CD4-positive, alpha-beta memory T cell (primary cell): Measurements from ENCODE around the gene PFDN6. TPM values are rescaled to one million over a fixed set of nuclear protein-coding genes. Genes with fewer than 3 reads are reported as not detected.

Source experiments
- CTCF ChIA-PET: fragments of 350-600 bp; sonication (Branson Sonifier 250); formaldehyde crosslinking; loops from one replicate; lab custom pipeline; 2021; ENCODE audit warnings: inconsistent platforms; ENCODE audit not compliant: partially characterized antibody; lab: Charles Lee
- POLR2A ChIA-PET: fragments of 350-600 bp; sonication (Branson Sonifier 250); formaldehyde crosslinking; loops from one replicate; lab custom pipeline; 2021; ENCODE audit not compliant: partially characterized antibody; lab: Charles Lee
- DNase-seq, 5 donors: peaks; one replicate each; pipeline versions ENCODE4 v3.0.0 to v3.0.0-alpha.2; 2020 to 2022; ENCODE audit warnings: mixed read lengths in 1 of 5
- H3K27ac ChIP-seq: one replicate; pipeline ENCODE4 v1.7.0; 2013; ENCODE audit warnings: low read depth, low read length
- H3K27me3 ChIP-seq: 2 replicates; pipeline ENCODE4 v1.7.0; 2013; ENCODE audit warnings: mild to moderate bottlenecking, low read length, moderate library complexity; ENCODE audit not compliant: insufficient read depth
- H3K36me3 ChIP-seq: 2 replicates; pipeline ENCODE4 v1.7.0; 2013; ENCODE audit warnings: mild to moderate bottlenecking, low read length, moderate library complexity; ENCODE audit not compliant: insufficient read depth
- H3K4me1 ChIP-seq: 2 replicates; pipeline ENCODE4 v1.7.0; 2013; ENCODE audit warnings: mild to moderate bottlenecking, low read length, moderate library complexity; ENCODE audit not compliant: insufficient read depth
- H3K4me3 ChIP-seq, 2 donors: one replicate each; pipeline ENCODE4 v1.7.0; 2013; ENCODE audit warnings: low read length in 2 of 2, mild to moderate bottlenecking in 1 of 2
- H3K9me3 ChIP-seq, 2 donors: one replicate each; pipeline ENCODE4 v1.7.0; 2013; ENCODE audit warnings: low read length in 2 of 2, control low read depth in 1 of 2; ENCODE audit not compliant: control insufficient read depth in 1 of 2
- H3K27ac Mint-ChIP-seq, 7 donors: one replicate each; pipeline ENCODE4 v1.8.0; 2020 to 2021; ENCODE audit warnings: mixed read lengths in 7 of 7, mild to moderate bottlenecking in 6 of 7, inconsistent platforms in 3 of 7, moderate library complexity in 3 of 7
- H3K27me3 Mint-ChIP-seq, 2 donors: one replicate each; pipeline ENCODE4 v1.8.0; 2020 to 2021; ENCODE audit warnings: mixed read lengths in 2 of 2
- H3K36me3 Mint-ChIP-seq, 2 donors: one replicate each; pipeline ENCODE4 v1.8.0; 2020 to 2021; ENCODE audit warnings: mixed read lengths in 2 of 2, inconsistent platforms in 1 of 2, mild to moderate bottlenecking in 1 of 2
- H3K4me1 Mint-ChIP-seq, 4 donors: one replicate each; pipeline ENCODE4 v1.8.0; 2020 to 2021; ENCODE audit warnings: mixed read lengths in 4 of 4, mild to moderate bottlenecking in 1 of 4
- H3K4me3 Mint-ChIP-seq, 8 donors: one replicate each; pipeline ENCODE4 v1.8.0; 2020 to 2021; ENCODE audit warnings: mixed read lengths in 8 of 8, mild to moderate bottlenecking in 7 of 8, moderate library complexity in 6 of 8, inconsistent platforms in 3 of 8
- H3K9me3 Mint-ChIP-seq, 8 donors: one replicate each; pipeline ENCODE4 v1.8.0; 2020 to 2021; ENCODE audit warnings: mixed read lengths in 8 of 8, mild to moderate bottlenecking in 5 of 8, inconsistent platforms in 3 of 8, moderate library complexity in 1 of 8
- intact Hi-C: fragments of 100-400 bp; cut with micrococcal nuclease; formaldehyde crosslinking; loops from one replicate; pipeline ENCODE4 v1.15.1; 2023
- polyA plus RNA-seq, 2 donors: library from polyadenylated mRNA; unstranded; fragments of 300-500 nt; fragmentation: Illumina TruSeq; gene quantifications; one replicate each; pipeline ENCODE4 v1.2.3, GENCODE V29; 2021
- total RNA-seq, 2 experiments: library from RNA; stranded (reverse); gene quantifications; one replicate each; pipeline ENCODE4 v1.2.3, GENCODE V29; 2021

Gene PFDN6
- total and polyA plus RNA-seq, 4 experiments from 2014 or later, result 33.1 to 45.5 (median 40.2) TPM

GRCh38 chr6:33248932-33249731 is 40.3 kb upstream of the PFDN6 start:
- H3K36me3 ChIP-seq, result no peaks in the 10 kb centered on the region
- peaks cover 0 to 3% of the 10 kb centered on the region in 2 donors for H3K27me3 Mint-ChIP-seq

GRCh38 chr6:33249732-33250630 is 39.4 kb upstream of the PFDN6 start:
- Mint-ChIP-seq H3K36me3 (peaks cover 15 to 22% of the 10 kb centered on the region in 2 donors), H3K9me3 (no peaks in the 10 kb centered on the region), H3K27me3 (peaks cover 0 to 3% of the 10 kb centered on the region in 2 donors), H3K27ac (peak overlapping the region; percentile 90 to 98 (median 97)), H3K4me3 (peak overlapping the region; percentile 84 to 95 (median 88)), H3K4me1 (peaks cover 19 to 47% (median 30%) of the 10 kb centered on the region in 4 donors)
- H3K27ac ChIP-seq, result peak overlapping the region; percentile 93
- intact Hi-C loops, result loop anchor here (1.0 kb wide), 7 partner anchors 21 to 141 kb away; partner anchors contain the start of genes B3GALT4, HSD17B8, KIFC1 and RXRB
- peak overlapping the region; percentile 60 to 65 for H3K4me3 ChIP-seq
- H3K4me1 ChIP-seq, result peaks cover 26% of the 10 kb centered on the region
- POLR2A ChIA-PET, result interaction anchor here (0.6 to 5.6 kb wide), 29 partner anchors 12 to 444 kb away, joined by 3 to 92 read pairs (median 10); partner anchors contain the start of genes B3GALT4, HLA-DPA1, HLA-DPB1 and HSD17B8
- H3K36me3 ChIP-seq, result no peaks in the 10 kb centered on the region
- DNase-seq, result no peak
- no peaks in the 10 kb centered on the region for H3K27me3 ChIP-seq
- no peaks in the 10 kb centered on the region for H3K9me3 ChIP-seq
- CTCF ChIA-PET, result interaction anchor here (0.6 to 7.0 kb wide), 18 partner anchors 9 to 237 kb away, joined by 3 to 105 read pairs (median 7); partner anchors contain the start of genes B3GALT4, HSD17B8, PFDN6 and RPS18

More at GRCh38 chr6:33248932-33249731, 40.3 kb upstream of the PFDN6 start:
- POLR2A ChIA-PET, result interaction anchor here (0.7 to 5.6 kb wide), 41 partner anchors 10 to 988 kb away, joined by 3 to 92 read pairs (median 5); partner anchors contain the start of genes B3GALT4, CUTA, HLA-DPA1 and HMGA1
- no peaks in the 10 kb centered on the region for H3K9me3 Mint-ChIP-seq
- CTCF ChIA-PET, result interaction anchor here (0.6 to 7.0 kb wide), 40 partner anchors 10 to 265 kb away, joined by 3 to 105 read pairs (median 5); partner anchors contain the start of genes B3GALT4, CUTA, HLA-DPB1 and HSD17B8
- H3K4me3 Mint-ChIP-seq, result peak overlapping the region; percentile 84 to 95 (median 88)
- H3K27me3 ChIP-seq, result no peaks in the 10 kb centered on the region
- H3K9me3 ChIP-seq, result no peaks in the 10 kb centered on the region
- H3K4me1 ChIP-seq, result peaks cover 26% of the 10 kb centered on the region
- DNase-seq, result peak; percentile 94 to 98 (median 97)
- H3K36me3 Mint-ChIP-seq, result peaks cover 15 to 22% of the 10 kb centered on the region in 2 donors
- peaks cover 19 to 47% (median 30%) of the 10 kb centered on the region in 4 donors for H3K4me1 Mint-ChIP-seq
- peak overlapping the region; percentile 90 to 98 (median 97) for H3K27ac Mint-ChIP-seq
- peak overlapping the region; percentile 93 for H3K27ac ChIP-seq
- intact Hi-C loops, result loop anchor here (1.0 kb wide), 10 partner anchors 22 to 235 kb away; partner anchors contain the start of genes B3GALT4, HSD17B8, KIFC1 and RXRB
- peak overlapping the region; percentile 60 to 65 for H3K4me3 ChIP-seq

- CTCF ChIA-PET, result interaction anchor here (0.9 to 7.0 kb wide), 6 partner anchors 10 to 94 kb away, joined by 4 to 105 read pairs (median 16); partner anchors contain the start of genes RPS18 and VPS52
- Histone ChIP-seq H3K9me3 (no peaks in the 10 kb centered on the region), H3K36me3 (no peaks in the 10 kb centered on the region), H3K4me1 (peaks cover 26% of the 10 kb centered on the region), H3K27me3 (no peaks in the 10 kb centered on the region), H3K4me3 (no peak overlapping the region), H3K27ac (peak overlapping the region; percentile 93)
- Mint-ChIP-seq H3K27ac (peak overlapping the region; percentile 86 to 98 (median 97)), H3K27me3 (peaks cover 0 to 3% of the 10 kb centered on the region in 2 donors), H3K4me1 (peaks cover 19 to 47% (median 30%) of the 10 kb centered on the region in 4 donors), H3K9me3 (no peaks in the 10 kb centered on the region), H3K4me3 (peak overlapping the region in 6 of 8 donors; percentile 30 to 95 (median 85)), H3K36me3 (peaks cover 16 to 23% of the 10 kb centered on the region in 2 donors)
- no peak for DNase-seq
- POLR2A ChIA-PET, result interaction anchor here (1.1 to 5.6 kb wide), 11 partner anchors 11 to 175 kb away, joined by 3 to 92 read pairs (median 15); partner anchors contain the start of genes B3GALT4, HLA-DPB1, PFDN6 and RING1
- intact Hi-C loops, result no loop called here
Observed at GRCh38 chr6:33250731-33251130, 38.7 kb upstream of the PFDN6 start.

GRCh38 chr6:33251395-33252012 is 37.9 kb upstream of the PFDN6 start:
- ChIA-PET POLR2A (interaction anchor here (1.0 to 5.6 kb wide), 6 partner anchors 19 to 93 kb away, joined by 3 to 92 read pairs (median 48); partner anchors contain the start of genes B3GALT4, RING1, RPS18 and RXRB), CTCF (interaction anchor here (2.7 to 7.0 kb wide), 3 partner anchors 19 to 94 kb away, joined by 7 to 105 read pairs (median 35); partner anchors contain the start of genes RPS18 and VPS52)
- no peak for DNase-seq
- Histone ChIP-seq H3K27me3 (no peaks in the 10 kb centered on the region), H3K27ac (no peak overlapping the region), H3K36me3 (no peaks in the 10 kb centered on the region), H3K9me3 (no peaks in the 10 kb centered on the region), H3K4me1 (peaks cover 26% of the 10 kb centered on the region), H3K4me3 (no peak overlapping the region)
- Mint-ChIP-seq H3K4me3 (peak overlapping the region in 6 of 8 donors; percentile 14 to 67 (median 46)), H3K9me3 (no peaks in the 10 kb centered on the region), H3K27me3 (peaks cover 0 to 2% of the 10 kb centered on the region in 2 donors), H3K27ac (peak overlapping the region in 5 of 7 donors; percentile 21 to 85 (median 72)), H3K36me3 (peaks cover 18 to 26% of the 10 kb centered on the region in 2 donors), H3K4me1 (peaks cover 19 to 47% (median 30%) of the 10 kb centered on the region in 4 donors)
- intact Hi-C loops, result no loop called here

GRCh38 chr6:33252759-33253158 is 36.6 kb upstream of the PFDN6 start:
- no peaks in the 10 kb centered on the region for H3K27me3 ChIP-seq
- no peaks in the 10 kb centered on the region for H3K9me3 ChIP-seq
- no peak overlapping the region for H3K27ac ChIP-seq
- peaks cover 26% of the 10 kb centered on the region for H3K4me1 ChIP-seq
- H3K4me1 Mint-ChIP-seq, result peaks cover 19 to 47% (median 30%) of the 10 kb centered on the region in 4 donors
- peaks cover 18 to 27% of the 10 kb centered on the region in 2 donors for H3K36me3 Mint-ChIP-seq
- no peak for DNase-seq
- ChIA-PET CTCF (interaction anchor here (0.7 kb wide), 1 partner anchor 12 kb away, joined by 4 read pairs; no protein-coding TSS in a partner anchor), POLR2A (no interaction called here)
- H3K27ac Mint-ChIP-seq, result no peak overlapping the region
- H3K4me3 Mint-ChIP-seq, result no peak overlapping the region
- H3K36me3 ChIP-seq, result no peaks in the 10 kb centered on the region
- no peak overlapping the region for H3K4me3 ChIP-seq
- H3K9me3 Mint-ChIP-seq, result no peaks in the 10 kb centered on the region
- intact Hi-C loops, result no loop called here
- H3K27me3 Mint-ChIP-seq, result no peaks in the 10 kb centered on the region

- H3K4me1 ChIP-seq, result peaks cover 13% of the 10 kb centered on the region
- Mint-ChIP-seq H3K27me3 (no peaks in the 10 kb centered on the region), H3K36me3 (peaks cover 18 to 35% of the 10 kb centered on the region in 2 donors), H3K27ac (no peak overlapping the region), H3K9me3 (no peaks in the 10 kb centered on the region), H3K4me1 (peaks cover 13 to 29% (median 17%) of the 10 kb centered on the region in 4 donors), H3K4me3 (no peak overlapping the region)
- intact Hi-C loops, result no loop called here
- H3K9me3 ChIP-seq, result no peaks in the 10 kb centered on the region
- POLR2A ChIA-PET, result interaction anchor here (1.1 to 1.7 kb wide), 2 partner anchors 11 to 17 kb away, joined by 4 to 9 read pairs; partner anchors contain the start of genes RPS18 and VPS52
- no peak overlapping the region for H3K4me3 ChIP-seq
- no peak for DNase-seq
- no peaks in the 10 kb centered on the region for H3K36me3 ChIP-seq
- no peaks in the 10 kb centered on the region for H3K27me3 ChIP-seq
- CTCF ChIA-PET, result interaction anchor here (0.7 to 1.0 kb wide), 2 partner anchors 98 to 152 kb away, joined by 3 to 4 read pairs; no protein-coding TSS in a partner anchor
- H3K27ac ChIP-seq, result no peak overlapping the region
Observed at GRCh38 chr6:33254591-33254990, 34.8 kb upstream of the PFDN6 start.
